Activated CD8-positive, alpha-beta memory T cell treated with anti-CD3 and anti-CD28 coated beads, Interleukin-2, amount 50 U/mL, for 4 hours (primary cell): ENCODE data around the gene C1orf146.
"Not testable (repeated sequence)": the region's sequence is repeated elsewhere in the genome, so short reads cannot be mapped to it uniquely, and the experiment has no call there.

Experiments used
- DNase-seq: peaks from one replicate; pipeline ENCODE4 v3.0.0-alpha.2; 2020

The C1orf146 gene

DNA sequence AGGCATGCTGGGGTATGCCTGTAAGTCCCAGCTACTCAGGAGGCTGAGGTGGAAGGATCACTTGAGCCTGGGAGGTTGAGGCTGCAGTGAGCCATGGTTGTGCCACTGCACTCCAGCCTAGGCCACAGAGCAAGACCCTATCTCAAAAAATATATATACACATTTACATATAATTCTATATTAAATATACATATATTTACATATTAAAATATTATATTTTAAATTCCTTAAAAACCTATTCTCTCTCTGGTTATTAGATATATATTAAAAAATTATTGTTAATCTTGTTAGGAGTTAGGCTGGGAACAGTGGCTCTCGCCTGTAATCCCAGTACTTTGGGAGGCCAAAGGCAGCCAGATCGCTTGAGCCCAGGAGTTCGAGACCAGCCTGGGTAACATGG, 58.4 kb downstream of the C1orf146 start:
- no peak for DNase-seq

DNA sequence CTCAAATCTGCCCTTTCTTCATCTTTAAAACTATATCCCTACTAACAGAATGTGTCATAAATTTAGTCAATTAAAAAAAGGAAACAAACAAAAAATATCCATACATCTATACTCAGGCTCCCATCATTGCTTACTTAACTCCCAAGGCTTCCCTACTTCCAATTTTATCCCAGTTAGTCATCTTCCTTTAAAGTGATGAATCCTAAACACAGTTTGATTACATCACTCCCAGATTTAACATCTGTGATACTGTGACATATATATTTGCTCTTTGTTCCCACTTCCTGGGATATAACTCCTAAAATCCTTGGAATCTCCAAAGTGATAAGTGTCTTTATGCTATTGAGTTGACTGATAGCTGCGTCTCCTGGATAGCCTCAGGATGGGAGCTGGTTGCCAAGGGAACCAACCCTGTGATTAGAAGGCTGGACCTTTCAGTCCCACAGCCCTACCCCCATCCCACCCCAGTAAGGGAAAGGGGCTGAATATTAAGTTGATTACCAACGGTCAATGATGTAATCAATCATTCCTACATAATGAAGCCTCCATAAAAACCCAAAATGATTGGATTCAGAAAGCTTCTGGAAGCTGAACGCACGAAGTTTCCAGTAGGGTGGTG, 59.5 kb downstream of the C1orf146 start:
- DNase-seq, result no peak

DNA sequence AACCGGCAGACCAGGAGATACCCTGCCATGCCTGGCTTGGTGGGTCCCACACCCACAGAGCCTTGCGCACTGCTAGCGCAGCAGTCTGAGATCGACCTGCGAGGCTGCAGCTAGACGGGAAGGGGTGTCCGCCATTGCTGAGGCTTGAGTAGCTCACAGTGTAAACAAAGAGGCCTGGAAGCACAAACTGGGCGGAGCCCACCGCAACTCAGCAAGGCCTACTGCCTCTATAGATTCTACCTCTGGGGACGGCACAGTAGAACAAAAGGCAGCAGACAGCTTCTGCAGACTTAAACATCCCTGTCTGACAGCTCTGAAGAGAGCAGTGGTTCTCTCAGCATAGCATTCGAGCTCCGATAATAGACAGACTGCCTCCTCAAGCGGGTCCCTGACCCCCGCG, 62.1 kb downstream of the C1orf146 start:
- not testable (repeated sequence) for DNase-seq

DNA sequence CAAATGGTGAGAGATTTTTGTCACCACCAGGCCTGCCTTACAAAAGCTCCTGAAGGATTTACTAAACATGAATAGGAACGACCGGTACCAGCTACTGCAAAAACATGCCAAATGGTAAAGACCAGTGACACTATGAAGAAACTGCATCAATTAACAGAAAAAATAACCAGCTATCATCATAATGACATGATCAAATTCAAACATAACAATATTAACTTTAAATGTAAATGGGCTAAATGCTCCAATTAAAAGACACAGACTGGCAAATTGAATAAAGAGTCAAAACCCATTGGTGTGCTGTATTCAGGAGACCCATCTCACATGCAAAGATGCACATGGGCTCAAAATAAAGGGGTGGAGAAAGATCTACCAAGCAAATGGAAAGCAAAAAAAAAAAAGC, 63.7 kb downstream of the C1orf146 start:
- not testable (repeated sequence) for DNase-seq

DNA sequence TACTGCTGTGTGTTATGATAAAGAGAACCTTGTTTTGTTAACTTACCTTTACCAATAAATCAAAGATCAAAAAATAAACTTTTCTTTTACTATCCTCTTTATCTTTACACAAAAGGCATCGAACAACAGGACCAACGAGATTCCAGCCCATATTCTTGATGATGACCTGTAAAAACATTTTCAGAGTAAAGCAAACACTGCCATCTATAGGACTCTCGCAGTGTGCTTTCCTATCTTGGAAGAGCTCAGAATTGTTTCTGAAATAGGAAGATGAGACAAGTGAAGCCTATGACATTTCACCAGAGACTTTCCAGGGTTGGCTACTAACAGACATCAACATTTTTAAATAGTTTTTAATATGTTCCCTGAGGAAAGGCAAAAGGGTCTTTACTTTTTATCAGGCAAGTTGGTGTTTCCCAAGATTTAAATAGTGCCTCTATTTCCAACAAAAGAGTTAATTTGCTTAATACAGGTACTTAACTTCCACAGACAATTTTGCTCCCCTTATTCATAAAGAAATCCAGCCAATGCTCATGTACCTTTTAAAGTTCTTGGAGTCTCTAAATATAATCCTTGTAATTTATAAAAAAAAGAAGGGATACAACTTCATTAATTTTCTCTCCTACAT, 73.8 kb downstream of the C1orf146 start:
- no peak for DNase-seq
